Measurements from ENCODE around the gene RAB7A. TPM values are rescaled to one million over a fixed set of nuclear protein-coding genes. Genes with fewer than 3 reads are reported as not detected.
"Not testable (repeated sequence)": the region's sequence is repeated elsewhere in the genome, so short reads cannot be mapped to it uniquely, and the experiment has no call there.

The RAB7A gene
- total and polyA plus RNA-seq, 2 experiments from 2014 or later: 89.8 to 156 TPM

GRCh38 chr3:128773592-128773991 lies 47.6 kb downstream of the RAB7A start:
- H3K4me1 Mint-ChIP-seq: peaks cover 39% of the 10 kb centered on the region
- H3K36me3 ChIP-seq (ENCODE audit: insufficient read depth); H3K4me3 ChIP-seq; H3K4me3 Mint-ChIP-seq; H3K9me2 ChIP-seq (ENCODE audit: insufficient read depth); ATAC-seq; H3K4me2 ChIP-seq; H3K27ac ChIP-seq (ENCODE audit: low read depth); H3K27me3 Mint-ChIP-seq (ENCODE audit: insufficient read depth, low read depth, poor library complexity); H2AFZ ChIP-seq; H3K27me3 ChIP-seq (ENCODE audit: insufficient read depth); DNase-seq (ENCODE audit: low spot score); H3F3A ChIP-seq (replicated peaks; ENCODE audit: low read depth): not testable (repeated sequence)
- H3K36me3 Mint-ChIP-seq (ENCODE audit: low read depth): peaks cover 30% of the 10 kb centered on the region
- H4K20me1 ChIP-seq (replicated peaks; ENCODE audit: insufficient read depth): peaks cover 60% of the 10 kb centered on the region
- peaks cover 20% of the 10 kb centered on the region for H3K4me1 ChIP-seq (ENCODE audit: insufficient read depth)
- H3K79me2 ChIP-seq (replicated peaks; ENCODE audit: insufficient read depth): peaks cover 94% of the 10 kb centered on the region
- H3K9me3 Mint-ChIP-seq: peaks cover 16% of the 10 kb centered on the region
- peak overlapping the region; percentile 70; the same call in 1 of the 2 replicates for H3K27ac Mint-ChIP-seq

GRCh38 chr3:128775241-128775640 lies 49.3 kb downstream of the RAB7A start:
- H3K27me3 ChIP-seq (ENCODE audit: insufficient read depth): no peaks in the 10 kb centered on the region
- peaks cover 93% of the 10 kb centered on the region for H3K79me2 ChIP-seq (replicated peaks; ENCODE audit: insufficient read depth)
- no peak overlapping the region for H3K27ac ChIP-seq (ENCODE audit: low read depth)
- DNase-seq (ENCODE audit: low spot score) (no peak), ATAC-seq (no peak)
- H3F3A ChIP-seq (replicated peaks; ENCODE audit: low read depth): no peaks in the 10 kb centered on the region
- H2AFZ ChIP-seq: no peak overlapping the region
- no peak overlapping the region for H3K4me3 ChIP-seq
- H3K4me1 Mint-ChIP-seq: peaks cover 39% of the 10 kb centered on the region
- no peak overlapping the region for H3K4me2 ChIP-seq
- H4K20me1 ChIP-seq (replicated peaks; ENCODE audit: insufficient read depth): peaks cover 59% of the 10 kb centered on the region
- H3K27me3 Mint-ChIP-seq (ENCODE audit: insufficient read depth, low read depth, poor library complexity): no peaks in the 10 kb centered on the region
- no peak overlapping the region for H3K27ac Mint-ChIP-seq
- peaks cover 16% of the 10 kb centered on the region for H3K9me3 Mint-ChIP-seq
- no peak overlapping the region; the same call in 2 of the 3 replicates for H3K4me3 Mint-ChIP-seq
- H3K36me3 Mint-ChIP-seq (ENCODE audit: low read depth): peaks cover 30% of the 10 kb centered on the region
- no peaks in the 10 kb centered on the region for H3K36me3 ChIP-seq (ENCODE audit: insufficient read depth)
- peaks cover 18% of the 10 kb centered on the region for H3K4me1 ChIP-seq (ENCODE audit: insufficient read depth)
- no peaks in the 10 kb centered on the region for H3K9me2 ChIP-seq (ENCODE audit: insufficient read depth)
- TF ChIP-seq CTCF (conservative IDR thresholded peaks at IDR 0.05; ENCODE audit: low read depth in 2 of 2) (no peak), ZNF462 (CRISPR knock-in tag; IDR thresholded peaks at IDR 0.05) (no peak), ETS1 (IDR thresholded peaks at IDR 0.05) (no peak), EZH2 (IDR thresholded peaks at IDR 0.05; ENCODE audit: low read depth, unreplicated experiment) (no peak), STAT1 (IDR thresholded peaks at IDR 0.05; ENCODE audit: unreplicated experiment) (no peak), JUNB (IDR thresholded peaks at IDR 0.05; ENCODE audit: unreplicated experiment) (no peak), ZNF331 (CRISPR knock-in tag; IDR thresholded peaks at IDR 0.05; ENCODE audit: low read depth) (no peak), REST (IDR thresholded peaks at IDR 0.05; ENCODE audit: unreplicated experiment) (no peak), POLR2AphosphoS5 (IDR thresholded peaks at IDR 0.05; ENCODE audit: low read depth) (no peak), EZH2phosphoT487 (IDR thresholded peaks at IDR 0.05; ENCODE audit: unreplicated experiment) (no peak)
